NCI-H510A (cell line): ENCODE results near the gene CAPN8.

Source experiments
- DNase-seq: peaks from one replicate; lab custom pipeline; 2025; lab: John Stamatoyannopoulos, UW

The CAPN8 gene

GRCh38 chr1:223617323-223618070, 48.0 kb downstream of the CAPN8 start:
- no peak for DNase-seq

DNA sequence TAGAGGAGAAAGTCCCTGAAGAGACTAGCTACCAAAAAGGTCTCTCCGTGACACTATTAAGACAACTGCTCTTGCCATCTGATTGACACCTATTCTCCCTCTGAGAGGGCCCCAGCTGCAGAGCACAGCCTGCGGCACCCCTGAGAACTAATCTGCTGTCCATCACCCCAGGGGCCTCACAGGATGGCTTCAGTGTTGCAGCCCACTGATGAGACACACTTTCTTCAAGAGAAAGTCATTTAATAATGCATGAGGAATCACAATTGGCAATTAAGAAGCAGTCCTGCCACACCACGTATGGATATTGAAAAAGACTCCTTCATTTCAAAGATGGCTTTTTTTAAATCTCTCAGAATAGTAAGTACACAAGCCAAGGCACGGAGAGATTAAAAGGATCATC, 48.9 kb downstream of the CAPN8 start:
- no peak for DNase-seq

DNA sequence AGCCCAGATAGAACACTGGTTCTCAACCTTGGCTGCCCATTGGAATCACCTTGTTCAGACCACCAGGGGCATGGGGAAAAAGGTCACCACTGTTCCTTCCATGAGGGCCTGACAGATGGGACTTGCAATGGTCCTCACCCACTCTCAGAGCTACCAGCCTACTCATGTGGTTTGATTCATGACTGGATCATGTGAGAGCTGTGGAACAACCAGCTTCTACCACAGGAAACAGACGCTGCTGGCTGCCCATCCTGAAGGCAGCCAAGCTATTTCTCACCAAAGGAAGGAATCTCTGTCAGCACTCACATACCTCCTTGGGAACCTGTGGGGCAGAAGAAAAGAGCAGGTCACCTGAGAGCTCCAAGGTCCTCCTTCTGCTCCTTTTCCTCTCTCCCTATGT, 53.6 kb downstream of the CAPN8 start:
- DNase-seq = no peak

GRCh38 chr1:223609977-223610376, 55.5 kb downstream of the CAPN8 start:
- no peak for DNase-seq

- DNase-seq = no peak
Observed at GRCh38 chr1:223609066-223609465, 56.4 kb downstream of the CAPN8 start.

- DNase-seq = no peak
Observed at GRCh38 chr1:223558512-223558911, 107.0 kb downstream of the CAPN8 start.

- no peak for DNase-seq
Observed at GRCh38 chr1:223557130-223557475, 108.4 kb downstream of the CAPN8 start.

DNA sequence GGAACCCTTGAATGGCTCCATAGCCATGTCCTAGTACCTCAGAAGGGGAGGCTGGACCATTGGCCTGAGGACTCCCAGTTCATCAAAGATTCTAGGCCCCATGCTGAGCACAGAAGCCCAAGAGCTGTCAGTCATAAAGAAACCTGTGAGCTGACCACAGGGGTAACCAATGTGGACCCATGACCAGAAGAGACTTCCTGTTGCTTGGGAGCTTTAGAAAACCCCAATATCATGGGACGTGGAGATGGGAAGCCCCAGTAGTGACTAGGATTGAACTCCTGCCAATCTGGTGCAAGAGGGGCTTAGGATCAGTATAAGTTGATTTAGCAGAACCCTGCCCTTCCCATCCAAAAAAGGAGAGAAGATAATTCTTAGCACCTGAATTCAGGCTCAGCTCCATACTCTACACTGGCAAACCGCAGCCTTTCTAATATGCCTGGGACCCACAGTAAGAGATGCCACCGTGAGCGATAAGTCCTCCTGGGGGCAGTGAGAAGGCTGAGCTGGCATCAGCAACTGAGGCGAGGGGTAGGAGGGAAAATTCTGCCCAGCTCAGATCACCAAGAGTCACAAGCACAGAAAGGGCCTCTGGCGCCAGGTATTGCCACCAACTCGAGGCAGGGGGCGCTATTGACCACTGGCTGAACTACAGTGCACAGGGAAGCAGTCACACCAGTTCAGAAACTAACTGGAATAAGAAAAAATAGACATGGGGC, 108.9 kb downstream of the CAPN8 start:
- DNase-seq = no peak

GRCh38 chr1:223553957-223554356, 111.5 kb downstream of the CAPN8 start:
- DNase-seq = no peak

DNA sequence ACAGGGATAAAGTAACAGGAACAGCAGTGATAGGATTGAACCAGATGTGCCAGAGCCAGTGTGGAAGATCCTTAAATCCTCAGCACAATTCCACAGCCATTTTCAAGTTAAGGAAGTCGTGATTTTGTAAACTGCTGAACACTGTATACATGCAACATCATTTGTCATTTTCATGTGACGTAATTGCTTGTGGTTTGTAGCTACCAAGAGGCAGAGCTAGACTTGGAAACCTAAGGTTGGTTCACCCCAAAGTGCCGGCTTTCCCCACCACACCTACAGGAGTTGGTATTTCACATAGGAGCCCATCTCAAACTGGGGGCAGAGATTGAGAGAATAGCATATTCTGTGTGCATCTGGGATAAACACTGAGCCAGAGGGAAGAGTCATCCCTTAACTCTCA, 113.9 kb downstream of the CAPN8 start:
- no peak for DNase-seq

DNA sequence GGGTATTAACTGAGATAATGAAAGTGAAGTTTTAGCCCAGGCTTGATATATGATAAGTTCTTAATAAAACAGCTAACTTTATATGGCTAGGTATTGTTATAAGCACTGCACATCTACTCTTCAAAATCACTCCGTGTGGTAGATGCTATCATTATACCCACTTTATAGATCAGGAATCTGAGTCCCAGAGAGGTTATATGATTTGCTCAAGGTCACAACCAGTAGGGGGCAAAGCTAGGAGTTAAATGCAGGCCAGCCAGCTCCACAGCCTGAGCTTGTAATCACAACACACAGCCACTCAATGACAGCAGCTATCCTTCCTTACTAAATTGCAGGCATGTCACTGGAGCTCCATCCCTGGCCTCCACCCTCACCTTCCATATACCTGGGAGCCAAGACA, 115.8 kb downstream of the CAPN8 start:
- no peak for DNase-seq

- no peak for DNase-seq
Observed at GRCh38 chr1:223547316-223548114, 118.0 kb downstream of the CAPN8 start.

GRCh38 chr1:223545343-223545742, 120.2 kb downstream of the CAPN8 start:
- no peak for DNase-seq

- DNase-seq = no peak
Observed at GRCh38 chr1:223543560-223543959, 121.9 kb downstream of the CAPN8 start.

DNA sequence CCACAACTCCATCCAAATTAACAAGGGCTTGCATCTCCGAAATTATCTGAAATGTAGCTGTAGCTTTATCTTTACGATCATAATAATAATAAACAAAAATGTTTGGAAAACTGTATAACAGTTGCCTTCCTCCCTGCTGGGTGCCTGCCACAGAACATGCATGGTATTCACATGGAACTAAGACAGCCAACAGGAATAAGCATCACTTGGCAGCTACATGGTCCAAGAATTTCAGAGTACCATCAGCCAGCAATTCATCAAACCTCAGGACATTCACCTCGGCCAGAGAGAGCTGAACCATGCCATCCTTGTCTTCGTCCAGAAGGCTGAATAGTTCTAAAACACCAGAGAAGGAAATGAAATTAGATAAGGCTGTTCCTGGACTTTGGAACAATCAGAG, 122.7 kb downstream of the CAPN8 start:
- no peak for DNase-seq

DNA sequence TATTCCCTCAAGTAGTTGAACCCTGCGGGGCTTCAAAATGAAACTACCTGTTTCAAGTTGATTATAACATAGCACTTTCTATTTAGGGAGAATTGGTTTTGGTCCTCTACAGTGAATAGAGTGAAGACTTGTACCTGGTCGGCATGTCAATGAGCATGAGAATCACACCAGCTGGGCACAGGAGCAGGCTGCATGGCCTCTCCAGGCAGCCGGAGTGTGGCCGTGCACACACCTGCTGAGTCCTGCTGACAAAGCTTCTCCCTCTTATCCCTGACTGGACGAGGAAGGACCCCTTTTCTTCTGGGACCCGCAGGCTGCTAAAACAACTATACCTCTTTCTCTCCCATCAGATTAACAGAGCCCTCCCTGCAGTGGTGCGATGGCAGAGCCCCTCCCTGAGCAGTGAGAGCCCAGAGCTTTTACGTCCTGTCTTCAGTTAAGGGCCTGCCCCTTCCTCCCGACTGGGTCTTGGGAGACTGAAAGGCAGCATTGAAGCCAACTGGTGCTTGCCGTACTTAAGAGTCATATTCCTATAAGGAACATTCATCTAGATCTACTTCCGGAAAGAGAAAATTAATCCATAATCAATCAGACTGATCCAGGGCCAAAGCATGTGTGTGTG, 124.9 kb downstream of the CAPN8 start:
- DNase-seq = no peak

- no peak for DNase-seq
Observed at GRCh38 chr1:223539750-223540149, 125.8 kb downstream of the CAPN8 start.

GRCh38 chr1:223538981-223539380, 126.5 kb downstream of the CAPN8 start:
- DNase-seq = no peak

DNA sequence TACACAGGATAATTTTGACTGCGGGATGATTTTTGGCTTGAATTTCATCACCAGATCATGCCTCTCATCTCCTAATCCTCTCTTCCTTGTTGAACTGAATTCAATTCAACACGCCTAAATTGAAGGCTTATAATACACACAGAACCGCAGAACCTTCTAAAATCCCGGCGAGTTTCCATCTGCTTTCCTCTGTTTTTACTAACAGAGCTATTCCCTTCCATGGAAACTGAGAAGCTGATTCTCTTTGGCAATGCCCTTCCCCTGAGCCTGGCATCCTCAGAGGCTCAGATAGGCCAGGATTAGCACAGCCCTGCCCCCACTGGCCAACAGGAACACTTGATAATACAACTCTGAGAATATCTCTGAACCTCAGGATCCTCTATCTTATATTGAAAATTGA, 130.2 kb downstream of the CAPN8 start:
- DNase-seq = no peak

- DNase-seq = no peak
Observed at GRCh38 chr1:223534677-223535076, 130.8 kb downstream of the CAPN8 start.

DNA sequence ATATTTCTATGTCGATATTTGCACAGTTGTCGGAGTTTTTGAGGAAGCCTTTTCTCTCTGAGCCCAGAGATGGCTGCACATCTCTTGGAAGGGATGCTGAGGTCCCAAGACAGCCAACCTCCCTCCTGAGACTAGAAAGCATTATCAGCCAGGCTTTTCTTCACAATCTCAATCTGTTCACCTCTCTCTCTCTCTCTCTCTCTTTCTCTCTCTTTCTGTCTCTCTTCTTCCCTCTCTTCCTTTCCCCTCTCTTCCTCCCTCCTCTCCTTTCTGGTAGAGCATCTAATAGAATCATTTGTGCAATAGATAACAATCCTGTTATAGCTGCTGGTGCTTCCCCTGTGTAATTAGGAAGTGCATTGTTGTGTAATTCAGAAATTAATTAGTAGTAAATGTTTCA, 131.8 kb downstream of the CAPN8 start:
- no peak for DNase-seq

GRCh38 chr1:223531742-223532341, 133.7 kb downstream of the CAPN8 start:
- DNase-seq = no peak
